Left renal pelvis (tissue), 4 donors: ENCODE results near the gene AMHR2. TPM values are rescaled to one million over a fixed set of nuclear protein-coding genes. Genes with fewer than 3 reads are reported as not detected.
"Not testable (repeated sequence)": the region's sequence is repeated elsewhere in the genome, so short reads cannot be mapped to it uniquely, and the experiment has no call there.

ENCODE experiments used
- DNase-seq, 4 donors: peaks; one replicate each; pipeline ENCODE4 v3.0.0-alpha.2; 2013; ENCODE audit warnings: low read depth in 4 of 4, low spot score in 3 of 4
- polyA plus RNA-seq, 4 donors: library from polyadenylated mRNA; unstranded; fragments of 120-200 nt; gene quantifications; one replicate each; pipeline ENCODE4 v1.2.1, GENCODE V29; 2013; ENCODE audit not compliant: insufficient read length in 4 of 4

The AMHR2 gene
- polyA plus RNA-seq, 4 donors = 0.16 to 0.63 (median 0.53) TPM

- no peak for DNase-seq
Measured at GRCh38 chr12:53414756-53415417, 8.8 kb upstream of the AMHR2 start.

- DNase-seq = not testable (repeated sequence)
Measured at GRCh38 chr12:53415752-53416389, 7.8 kb upstream of the AMHR2 start.

- not testable (repeated sequence) for DNase-seq
Measured at GRCh38 chr12:53417291-53417816, 6.3 kb upstream of the AMHR2 start.

DNA sequence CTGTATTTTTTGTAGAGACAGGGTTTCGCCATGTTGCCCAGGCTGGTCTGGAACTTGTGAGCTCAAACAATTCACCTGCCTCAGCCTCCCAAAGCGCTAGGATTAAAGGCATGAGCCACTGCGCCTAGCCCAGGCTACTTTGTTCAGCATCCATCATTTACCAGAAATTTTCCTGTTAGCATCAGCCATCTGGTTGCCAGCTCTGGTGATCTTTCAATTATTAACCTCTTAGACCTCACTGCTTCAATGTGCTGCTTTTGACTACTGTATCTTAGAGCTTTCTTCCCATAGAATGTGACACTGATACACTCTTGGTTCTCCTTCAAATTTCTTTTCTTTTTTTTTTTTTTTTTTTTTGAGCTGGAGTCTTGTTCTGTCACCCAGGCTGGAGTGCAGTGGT, 5.4 kb upstream of the AMHR2 start:
- no peak for DNase-seq

DNA sequence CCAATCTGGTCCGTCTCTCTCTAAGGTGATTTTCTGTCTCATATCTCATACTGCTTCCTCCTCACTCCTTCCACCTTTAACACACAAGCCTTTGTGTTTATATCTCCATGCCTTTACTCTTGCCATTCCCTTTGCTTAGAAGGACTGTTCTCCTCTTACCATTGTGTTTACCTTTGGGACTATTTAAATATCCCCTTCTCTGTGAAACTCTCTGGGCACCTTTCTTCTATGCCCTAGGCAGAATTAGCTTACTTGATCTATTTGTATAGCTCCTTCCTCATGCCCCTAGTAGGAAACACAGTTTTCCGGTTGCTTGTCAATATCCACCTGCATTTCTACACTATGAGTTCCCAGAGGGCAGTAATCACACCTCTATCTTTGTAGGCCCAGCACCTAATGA, 3.9 kb upstream of the AMHR2 start:
- no peak for DNase-seq

- not testable (repeated sequence) for DNase-seq
Measured at GRCh38 chr12:53422247-53422646, 1.4 kb upstream of the AMHR2 start.

DNA sequence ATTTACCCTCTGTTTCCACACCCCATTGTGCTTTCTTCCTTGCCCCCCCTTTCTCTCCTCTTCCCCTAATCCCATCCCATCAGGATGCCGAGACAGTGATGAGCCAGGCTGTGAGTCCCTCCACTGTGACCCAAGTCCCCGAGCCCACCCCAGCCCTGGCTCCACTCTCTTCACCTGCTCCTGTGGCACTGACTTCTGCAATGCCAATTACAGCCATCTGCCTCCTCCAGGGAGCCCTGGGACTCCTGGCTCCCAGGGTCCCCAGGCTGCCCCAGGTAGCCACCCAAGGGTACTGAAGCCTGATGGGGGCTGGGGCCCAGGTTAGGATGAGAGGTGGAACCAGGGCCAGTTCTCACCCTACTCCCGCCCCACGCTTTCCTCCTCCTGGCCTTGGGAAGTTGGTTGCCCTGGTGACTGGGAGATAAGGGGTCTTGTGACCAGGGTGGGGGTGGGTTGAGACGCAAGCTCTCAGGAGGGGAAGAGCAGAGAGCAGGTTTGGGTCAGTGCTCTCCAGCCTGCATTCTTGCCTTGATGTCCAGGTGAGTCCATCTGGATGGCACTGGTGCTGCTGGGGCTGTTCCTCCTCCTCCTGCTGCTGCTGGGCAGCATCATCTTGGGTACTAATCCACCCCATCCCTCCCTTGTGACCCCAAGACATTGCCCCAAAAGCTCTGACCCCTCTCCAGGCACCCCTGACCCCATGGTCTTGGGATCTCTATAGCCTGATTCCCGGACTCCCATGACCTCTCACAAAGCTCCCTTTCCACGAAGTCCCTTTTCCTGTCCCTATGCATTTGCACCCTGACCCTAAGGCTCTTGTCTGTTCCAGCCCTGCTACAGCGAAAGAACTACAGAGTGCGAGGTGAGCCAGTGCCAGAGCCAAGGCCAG, 1.2 kb downstream of the AMHR2 start:
- no peak for DNase-seq

- DNase-seq = no peak
Measured at GRCh38 chr12:53425515-53426150, 2.0 kb downstream of the AMHR2 start.

DNA sequence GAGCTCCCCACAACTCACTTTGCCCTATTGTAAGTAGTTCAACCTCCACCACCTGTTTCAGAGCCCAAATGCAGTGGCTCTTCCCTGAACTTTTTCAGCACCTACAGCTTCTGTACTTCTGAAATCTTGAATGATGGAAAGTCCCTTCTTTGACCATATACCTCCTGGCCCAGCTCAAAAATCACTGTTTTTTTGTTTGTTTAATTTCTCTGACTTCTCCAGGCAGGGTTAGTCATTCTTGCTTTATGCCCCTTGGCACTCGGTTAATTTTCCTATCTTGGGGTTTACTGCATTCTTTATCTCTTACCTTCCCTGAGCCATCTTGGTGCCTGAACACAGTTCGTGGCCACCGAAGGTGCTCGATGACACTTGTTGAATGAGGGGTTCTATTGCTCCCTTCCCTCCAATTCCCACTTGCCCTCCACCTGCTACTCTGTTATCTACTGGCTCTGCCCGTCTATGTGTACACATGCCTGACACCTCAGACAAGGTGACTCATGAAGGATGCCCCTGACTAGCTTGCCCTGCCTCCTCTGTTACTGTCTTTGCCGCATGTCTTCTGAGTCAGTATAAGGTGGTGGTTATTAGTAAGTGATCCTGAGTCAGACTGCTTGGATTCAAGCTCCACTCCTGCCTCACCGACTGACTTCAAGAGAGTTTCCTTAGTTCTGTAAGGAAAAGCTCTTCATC, 4.4 kb downstream of the AMHR2 start:
- no peak for DNase-seq

GRCh38 chr12:53428741-53429140, 5.1 kb downstream of the AMHR2 start:
- DNase-seq = no peak

GRCh38 chr12:53430116-53430515, 6.5 kb downstream of the AMHR2 start:
- no peak for DNase-seq

DNA sequence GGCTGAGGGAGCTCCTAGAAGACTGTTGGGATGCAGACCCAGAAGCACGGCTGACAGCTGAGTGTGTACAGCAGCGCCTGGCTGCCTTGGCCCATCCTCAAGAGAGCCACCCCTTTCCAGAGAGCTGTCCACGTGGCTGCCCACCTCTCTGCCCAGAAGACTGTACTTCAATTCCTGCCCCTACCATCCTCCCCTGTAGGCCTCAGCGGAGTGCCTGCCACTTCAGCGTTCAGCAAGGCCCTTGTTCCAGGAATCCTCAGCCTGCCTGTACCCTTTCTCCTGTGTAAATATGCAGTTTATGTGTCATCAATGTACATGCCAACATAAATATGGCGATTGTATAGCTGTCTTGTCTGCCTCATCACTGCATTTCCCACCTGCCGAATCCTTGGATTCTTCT, 7.5 kb downstream of the AMHR2 start:
- DNase-seq = no peak

DNA sequence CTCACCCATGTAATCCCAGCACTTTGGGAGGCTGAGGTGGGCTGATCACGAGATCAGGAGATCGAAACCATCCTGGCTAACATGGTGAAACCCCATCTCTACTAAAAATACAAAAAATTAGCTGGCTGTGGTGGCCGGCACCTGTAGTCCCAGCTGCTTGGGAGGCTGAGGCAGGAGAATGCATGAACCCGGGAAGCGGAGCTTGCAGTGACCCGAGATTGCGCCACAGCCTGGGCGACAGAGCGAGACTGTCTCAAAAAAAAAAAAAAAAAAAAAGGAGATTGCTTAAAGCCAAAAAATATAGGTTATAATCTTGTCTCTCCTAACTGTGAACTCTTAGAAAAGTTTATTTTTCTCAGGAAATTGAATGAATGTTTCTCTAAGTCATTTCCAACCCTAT, 11.7 kb downstream of the AMHR2 start:
- not testable (repeated sequence) for DNase-seq

DNA sequence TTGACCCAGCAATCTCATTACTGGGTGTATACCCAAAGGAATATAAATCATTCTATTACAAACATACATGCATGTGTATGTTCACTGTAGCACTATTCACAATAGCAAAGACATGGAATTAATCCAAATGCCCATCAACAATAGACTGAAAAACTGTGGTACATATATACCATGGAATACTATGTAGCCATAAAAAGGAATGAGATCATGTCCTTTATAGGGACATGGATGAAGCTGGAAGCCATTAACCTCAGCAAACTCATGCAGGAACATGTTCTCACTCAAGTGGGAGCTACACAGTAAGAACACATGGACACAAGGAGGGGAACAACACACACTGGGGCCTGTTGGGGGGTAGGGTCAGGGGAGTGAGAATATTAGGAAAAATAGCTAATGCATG, 15.9 kb downstream of the AMHR2 start:
- not testable (repeated sequence) for DNase-seq

DNA sequence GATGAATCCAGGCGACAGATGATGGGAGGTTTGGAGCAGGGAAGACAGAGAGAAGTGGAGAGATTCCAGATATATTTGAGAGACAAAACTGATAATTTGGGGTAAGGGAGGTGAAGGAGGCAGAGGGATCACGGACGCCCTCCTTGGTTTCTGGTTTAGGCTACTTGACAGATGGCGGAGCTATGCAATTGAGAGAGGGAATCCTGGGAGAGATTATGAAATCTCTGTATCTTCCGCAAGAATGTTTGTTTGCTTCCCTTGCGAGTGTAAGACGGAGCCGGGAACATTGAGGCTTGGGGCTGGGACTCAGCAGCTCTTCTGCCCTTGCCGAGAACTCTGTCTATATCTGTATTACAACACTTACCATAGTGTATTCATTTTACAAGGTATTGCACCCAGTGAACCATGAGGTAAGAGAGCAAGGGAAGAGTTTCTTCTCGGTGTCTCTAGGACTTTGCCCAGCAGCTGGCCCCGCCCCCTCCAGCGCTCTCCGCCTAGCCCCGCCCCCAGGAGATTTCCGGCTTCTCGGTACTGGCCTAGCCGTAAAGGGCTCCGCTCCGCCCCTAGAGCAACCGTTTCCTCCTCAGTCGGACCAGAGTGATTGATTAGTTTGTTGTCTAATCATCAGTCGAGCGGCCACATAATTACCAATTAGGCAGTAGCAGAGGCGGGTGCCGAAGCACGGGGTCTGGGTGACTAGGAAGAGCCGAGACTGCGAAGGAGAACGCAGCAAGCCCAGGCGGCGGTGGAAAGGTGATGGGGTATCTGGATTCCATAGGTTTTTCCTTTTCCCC, 17.6 kb downstream of the AMHR2 start, which contains the start of gene PRR13:
Gene PRR13, plus strand, starts transcription at position 695 of the 794 bp plus-strand sequence. CDS start 981 bp downstream, outside the sequence.
- peak; percentile 93 to 98 (median 96) for DNase-seq

GRCh38 chr12:53443955-53444354, 20.3 kb downstream of the AMHR2 start:
- DNase-seq = no peak

DNA sequence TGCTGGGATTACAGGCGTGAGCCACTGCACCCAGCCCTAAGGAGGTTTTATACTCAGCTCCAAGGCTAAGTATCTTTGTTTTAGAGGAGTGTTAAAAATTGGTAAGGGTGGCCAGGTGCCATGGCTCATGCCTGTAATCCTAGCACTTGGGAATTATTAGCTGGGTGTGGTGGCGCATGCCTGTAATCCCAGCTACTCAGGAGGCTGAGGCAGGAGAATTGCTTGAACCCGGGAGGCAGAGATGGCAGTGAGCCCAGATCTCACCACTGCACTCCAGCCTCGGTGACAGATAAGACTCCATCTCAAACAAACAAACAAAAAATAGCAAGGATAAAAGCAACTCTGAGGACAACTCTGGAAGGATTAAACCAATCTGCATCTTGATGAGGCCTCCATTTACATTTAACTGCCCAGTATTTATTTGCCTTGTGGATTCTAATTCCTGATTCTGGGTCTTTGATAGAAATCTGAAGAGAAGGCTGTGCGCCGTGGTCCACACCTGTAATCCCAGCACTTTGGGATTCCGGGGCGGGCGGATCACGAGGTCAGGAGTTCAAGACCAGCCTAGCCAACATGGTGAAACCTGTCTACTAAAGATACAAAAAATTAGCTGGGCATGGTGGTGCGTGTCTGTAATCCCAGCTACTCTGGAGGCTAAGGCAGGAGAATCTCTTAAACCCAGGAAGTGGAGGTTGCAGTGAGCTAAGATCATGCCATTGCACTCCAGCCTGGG, 21.1 kb downstream of the AMHR2 start:
- not testable (repeated sequence) for DNase-seq

DNA sequence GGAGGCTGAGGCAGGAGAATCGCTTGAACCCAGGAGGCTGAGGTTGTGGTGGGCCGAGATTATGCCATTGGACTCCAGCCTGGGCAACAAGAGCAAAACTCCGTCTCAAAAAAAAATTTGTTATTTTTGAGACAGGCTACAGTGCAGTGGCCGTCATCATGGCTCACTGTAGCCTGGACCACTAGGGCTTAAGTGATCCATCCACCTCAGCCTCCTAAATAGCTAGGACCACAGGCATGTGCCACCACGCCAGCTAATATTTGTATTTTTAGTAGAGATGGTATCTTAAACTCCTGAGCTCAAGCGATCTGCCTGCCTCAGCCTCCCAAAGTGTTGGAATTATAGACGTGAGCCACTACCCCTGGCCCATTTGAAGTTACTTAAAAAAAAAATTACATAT, 27.3 kb downstream of the AMHR2 start:
- DNase-seq = no peak
